Liver (tissue), 3 donors: ENCODE data around the gene STX17.

Source experiments
- JUND ChIP-seq, 2 donors: IDR thresholded peaks; 2 replicates each; pipeline ENCODE4 v1.6.1; 2016; ENCODE audit warnings: antibody characterized with exemption in 2 of 2
- NR2F2 ChIP-seq: IDR thresholded peaks from 2 replicates; pipeline ENCODE4 v1.6.1; 2016; ENCODE audit warnings: antibody characterized with exemption
- TF ChIP-seq, protein P1 (sequence below): fragments of 150-350 bp; IDR thresholded peaks from 2 replicates; pipeline ENCODE4 v1.5.1; 2017; ENCODE audit warnings: improper control_type of control experiment, low read depth, low read length; ENCODE audit not compliant: missing input control
- TF ChIP-seq, protein P2 (sequence below): IDR thresholded peaks from 2 replicates; pipeline ENCODE4 v1.6.1; 2016; ENCODE audit warnings: antibody characterized with exemption
- donor health status: healthy.
- donor health status: healthy.

DNA sequence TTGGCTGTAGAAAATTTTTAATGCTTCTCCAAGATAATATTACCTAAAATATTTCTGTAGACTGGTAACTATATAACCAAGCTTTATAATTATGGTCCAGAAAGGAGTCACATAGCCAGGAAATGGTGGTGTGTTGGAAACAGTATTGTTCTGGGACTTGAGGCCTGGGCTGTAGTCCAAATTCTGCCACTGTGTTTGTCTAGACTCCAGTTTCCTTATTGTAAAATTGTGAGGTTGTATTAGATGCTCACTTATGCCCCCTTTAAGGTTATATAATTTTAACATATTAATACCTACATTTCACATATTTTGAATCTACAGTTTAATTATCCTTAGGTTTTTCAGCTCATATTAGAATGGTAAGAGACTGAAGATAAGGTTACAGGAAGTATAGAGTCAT, 42.4 kb downstream of the STX17 start:
- TF ChIP-seq, protein P1, sequence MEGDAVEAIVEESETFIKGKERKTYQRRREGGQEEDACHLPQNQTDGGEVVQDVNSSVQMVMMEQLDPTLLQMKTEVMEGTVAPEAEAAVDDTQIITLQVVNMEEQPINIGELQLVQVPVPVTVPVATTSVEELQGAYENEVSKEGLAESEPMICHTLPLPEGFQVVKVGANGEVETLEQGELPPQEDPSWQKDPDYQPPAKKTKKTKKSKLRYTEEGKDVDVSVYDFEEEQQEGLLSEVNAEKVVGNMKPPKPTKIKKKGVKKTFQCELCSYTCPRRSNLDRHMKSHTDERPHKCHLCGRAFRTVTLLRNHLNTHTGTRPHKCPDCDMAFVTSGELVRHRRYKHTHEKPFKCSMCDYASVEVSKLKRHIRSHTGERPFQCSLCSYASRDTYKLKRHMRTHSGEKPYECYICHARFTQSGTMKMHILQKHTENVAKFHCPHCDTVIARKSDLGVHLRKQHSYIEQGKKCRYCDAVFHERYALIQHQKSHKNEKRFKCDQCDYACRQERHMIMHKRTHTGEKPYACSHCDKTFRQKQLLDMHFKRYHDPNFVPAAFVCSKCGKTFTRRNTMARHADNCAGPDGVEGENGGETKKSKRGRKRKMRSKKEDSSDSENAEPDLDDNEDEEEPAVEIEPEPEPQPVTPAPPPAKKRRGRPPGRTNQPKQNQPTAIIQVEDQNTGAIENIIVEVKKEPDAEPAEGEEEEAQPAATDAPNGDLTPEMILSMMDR, result no peak
- TF ChIP-seq, protein P2, sequence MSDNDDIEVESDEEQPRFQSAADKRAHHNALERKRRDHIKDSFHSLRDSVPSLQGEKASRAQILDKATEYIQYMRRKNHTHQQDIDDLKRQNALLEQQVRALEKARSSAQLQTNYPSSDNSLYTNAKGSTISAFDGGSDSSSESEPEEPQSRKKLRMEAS, result no peak
- no peak for TF ChIP-seq NR2F2
- TF ChIP-seq JUND (IDR thresholded peaks at IDR 0.05), result no peak
